ENCODE data around the gene CCER1. TPM values are rescaled to one million over a fixed set of nuclear protein-coding genes. Genes with fewer than 3 reads are reported as not detected.

Gene CCER1
- total and polyA plus RNA-seq, 2 experiments from 2014 or later, result not detected

DNA sequence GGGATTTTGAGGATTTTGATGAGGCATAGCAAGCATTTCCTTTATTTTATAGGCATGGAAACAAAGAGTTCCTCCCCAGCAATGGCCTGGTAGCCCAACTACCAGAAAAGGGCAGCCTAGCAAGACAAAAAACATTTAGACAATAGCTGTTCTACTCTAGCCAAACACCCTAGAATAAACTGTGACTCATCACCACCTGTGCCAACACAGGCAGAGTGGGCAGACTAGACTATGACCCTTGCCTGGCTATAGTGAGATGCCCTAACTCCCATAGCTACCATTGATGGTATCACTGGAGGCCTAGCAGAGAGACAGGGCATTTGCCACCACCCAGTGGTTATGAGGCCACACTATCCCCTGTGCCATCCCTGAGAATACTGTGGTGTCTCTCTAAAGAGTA, 15.5 kb upstream of the CCER1 start (continued):
- TF ChIP-seq EZH2 (IDR thresholded peaks at IDR 0.05; ENCODE audit: low read depth, unreplicated experiment) (no peak), JUNB (IDR thresholded peaks at IDR 0.05; ENCODE audit: unreplicated experiment) (no peak), STAT1 (IDR thresholded peaks at IDR 0.05; ENCODE audit: unreplicated experiment) (no peak), NANOG (IDR thresholded peaks at IDR 0.05; ENCODE audit: borderline replicate concordance) (no peak), EZH2phosphoT487 (IDR thresholded peaks at IDR 0.05; ENCODE audit: unreplicated experiment) (no peak)
- TF ChIP-seq, protein P1, sequence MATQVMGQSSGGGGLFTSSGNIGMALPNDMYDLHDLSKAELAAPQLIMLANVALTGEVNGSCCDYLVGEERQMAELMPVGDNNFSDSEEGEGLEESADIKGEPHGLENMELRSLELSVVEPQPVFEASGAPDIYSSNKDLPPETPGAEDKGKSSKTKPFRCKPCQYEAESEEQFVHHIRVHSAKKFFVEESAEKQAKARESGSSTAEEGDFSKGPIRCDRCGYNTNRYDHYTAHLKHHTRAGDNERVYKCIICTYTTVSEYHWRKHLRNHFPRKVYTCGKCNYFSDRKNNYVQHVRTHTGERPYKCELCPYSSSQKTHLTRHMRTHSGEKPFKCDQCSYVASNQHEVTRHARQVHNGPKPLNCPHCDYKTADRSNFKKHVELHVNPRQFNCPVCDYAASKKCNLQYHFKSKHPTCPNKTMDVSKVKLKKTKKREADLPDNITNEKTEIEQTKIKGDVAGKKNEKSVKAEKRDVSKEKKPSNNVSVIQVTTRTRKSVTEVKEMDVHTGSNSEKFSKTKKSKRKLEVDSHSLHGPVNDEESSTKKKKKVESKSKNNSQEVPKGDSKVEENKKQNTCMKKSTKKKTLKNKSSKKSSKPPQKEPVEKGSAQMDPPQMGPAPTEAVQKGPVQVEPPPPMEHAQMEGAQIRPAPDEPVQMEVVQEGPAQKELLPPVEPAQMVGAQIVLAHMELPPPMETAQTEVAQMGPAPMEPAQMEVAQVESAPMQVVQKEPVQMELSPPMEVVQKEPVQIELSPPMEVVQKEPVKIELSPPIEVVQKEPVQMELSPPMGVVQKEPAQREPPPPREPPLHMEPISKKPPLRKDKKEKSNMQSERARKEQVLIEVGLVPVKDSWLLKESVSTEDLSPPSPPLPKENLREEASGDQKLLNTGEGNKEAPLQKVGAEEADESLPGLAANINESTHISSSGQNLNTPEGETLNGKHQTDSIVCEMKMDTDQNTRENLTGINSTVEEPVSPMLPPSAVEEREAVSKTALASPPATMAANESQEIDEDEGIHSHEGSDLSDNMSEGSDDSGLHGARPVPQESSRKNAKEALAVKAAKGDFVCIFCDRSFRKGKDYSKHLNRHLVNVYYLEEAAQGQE (IDR thresholded peaks at IDR 0.05; ENCODE audit: unreplicated experiment), result no peak

DNA sequence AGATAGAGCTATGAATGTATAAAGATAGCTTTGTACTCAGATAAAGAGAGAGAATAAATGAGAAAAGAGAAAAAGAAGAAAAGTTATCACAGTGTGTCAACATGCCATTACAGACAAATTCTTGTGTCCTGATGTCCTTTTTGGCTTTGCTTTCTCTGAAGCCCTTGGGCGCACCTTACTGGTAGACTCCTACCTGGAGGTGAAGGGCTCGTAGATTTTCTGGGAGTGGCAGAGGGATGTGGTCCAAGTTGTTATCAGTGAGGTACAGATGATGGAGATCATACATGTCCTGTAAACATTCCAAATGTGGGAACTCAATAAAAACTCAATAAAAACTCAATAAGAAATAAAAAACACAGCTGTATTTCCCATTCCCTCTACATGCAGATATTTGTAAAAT, 14.9 kb upstream of the CCER1 start:
- no peak overlapping the region for H3K4me3 Mint-ChIP-seq
- no peaks in the 10 kb centered on the region for H3K9me2 ChIP-seq (ENCODE audit: insufficient read depth)
- H3K36me3 Mint-ChIP-seq (ENCODE audit: low read depth), result no peaks in the 10 kb centered on the region
- H3K4me3 ChIP-seq, result no peak overlapping the region
- peaks cover 2% of the 10 kb centered on the region for H3K27me3 Mint-ChIP-seq (ENCODE audit: insufficient read depth, low read depth, poor library complexity)
- no peak overlapping the region for H3K27ac Mint-ChIP-seq
- H3K36me3 ChIP-seq (ENCODE audit: insufficient read depth), result no peaks in the 10 kb centered on the region
- H3K27me3 ChIP-seq (ENCODE audit: insufficient read depth), result no peaks in the 10 kb centered on the region
- no peak overlapping the region for H3K27ac ChIP-seq (ENCODE audit: low read depth)
- no peak overlapping the region for H3K4me2 ChIP-seq
- H3F3A ChIP-seq (replicated peaks; ENCODE audit: low read depth), result no peaks in the 10 kb centered on the region
- H3K4me1 Mint-ChIP-seq, result peaks cover 16% of the 10 kb centered on the region
- no peaks in the 10 kb centered on the region for H3K79me2 ChIP-seq (replicated peaks; ENCODE audit: insufficient read depth)
- no peaks in the 10 kb centered on the region for H3K9me3 Mint-ChIP-seq
- no peak for ATAC-seq
- H3K4me1 ChIP-seq (ENCODE audit: insufficient read depth), result peaks cover 12% of the 10 kb centered on the region; the same call in 1 of the 2 replicates
- no peaks in the 10 kb centered on the region for H4K20me1 ChIP-seq (replicated peaks; ENCODE audit: insufficient read depth)
- H2AFZ ChIP-seq, result no peak overlapping the region
- no peak for DNase-seq (ENCODE audit: low spot score)
- TF ChIP-seq, protein P1 (IDR thresholded peaks at IDR 0.05; ENCODE audit: unreplicated experiment), result no peak
- TF ChIP-seq, protein P2, sequence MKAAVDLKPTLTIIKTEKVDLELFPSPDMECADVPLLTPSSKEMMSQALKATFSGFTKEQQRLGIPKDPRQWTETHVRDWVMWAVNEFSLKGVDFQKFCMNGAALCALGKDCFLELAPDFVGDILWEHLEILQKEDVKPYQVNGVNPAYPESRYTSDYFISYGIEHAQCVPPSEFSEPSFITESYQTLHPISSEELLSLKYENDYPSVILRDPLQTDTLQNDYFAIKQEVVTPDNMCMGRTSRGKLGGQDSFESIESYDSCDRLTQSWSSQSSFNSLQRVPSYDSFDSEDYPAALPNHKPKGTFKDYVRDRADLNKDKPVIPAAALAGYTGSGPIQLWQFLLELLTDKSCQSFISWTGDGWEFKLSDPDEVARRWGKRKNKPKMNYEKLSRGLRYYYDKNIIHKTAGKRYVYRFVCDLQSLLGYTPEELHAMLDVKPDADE (IDR thresholded peaks at IDR 0.05), result no peak
- TF ChIP-seq, protein P3, sequence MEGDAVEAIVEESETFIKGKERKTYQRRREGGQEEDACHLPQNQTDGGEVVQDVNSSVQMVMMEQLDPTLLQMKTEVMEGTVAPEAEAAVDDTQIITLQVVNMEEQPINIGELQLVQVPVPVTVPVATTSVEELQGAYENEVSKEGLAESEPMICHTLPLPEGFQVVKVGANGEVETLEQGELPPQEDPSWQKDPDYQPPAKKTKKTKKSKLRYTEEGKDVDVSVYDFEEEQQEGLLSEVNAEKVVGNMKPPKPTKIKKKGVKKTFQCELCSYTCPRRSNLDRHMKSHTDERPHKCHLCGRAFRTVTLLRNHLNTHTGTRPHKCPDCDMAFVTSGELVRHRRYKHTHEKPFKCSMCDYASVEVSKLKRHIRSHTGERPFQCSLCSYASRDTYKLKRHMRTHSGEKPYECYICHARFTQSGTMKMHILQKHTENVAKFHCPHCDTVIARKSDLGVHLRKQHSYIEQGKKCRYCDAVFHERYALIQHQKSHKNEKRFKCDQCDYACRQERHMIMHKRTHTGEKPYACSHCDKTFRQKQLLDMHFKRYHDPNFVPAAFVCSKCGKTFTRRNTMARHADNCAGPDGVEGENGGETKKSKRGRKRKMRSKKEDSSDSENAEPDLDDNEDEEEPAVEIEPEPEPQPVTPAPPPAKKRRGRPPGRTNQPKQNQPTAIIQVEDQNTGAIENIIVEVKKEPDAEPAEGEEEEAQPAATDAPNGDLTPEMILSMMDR (conservative IDR thresholded peaks at IDR 0.05; ENCODE audit: low read depth in 2 of 2), result no peak
- TF ChIP-seq, protein P4, sequence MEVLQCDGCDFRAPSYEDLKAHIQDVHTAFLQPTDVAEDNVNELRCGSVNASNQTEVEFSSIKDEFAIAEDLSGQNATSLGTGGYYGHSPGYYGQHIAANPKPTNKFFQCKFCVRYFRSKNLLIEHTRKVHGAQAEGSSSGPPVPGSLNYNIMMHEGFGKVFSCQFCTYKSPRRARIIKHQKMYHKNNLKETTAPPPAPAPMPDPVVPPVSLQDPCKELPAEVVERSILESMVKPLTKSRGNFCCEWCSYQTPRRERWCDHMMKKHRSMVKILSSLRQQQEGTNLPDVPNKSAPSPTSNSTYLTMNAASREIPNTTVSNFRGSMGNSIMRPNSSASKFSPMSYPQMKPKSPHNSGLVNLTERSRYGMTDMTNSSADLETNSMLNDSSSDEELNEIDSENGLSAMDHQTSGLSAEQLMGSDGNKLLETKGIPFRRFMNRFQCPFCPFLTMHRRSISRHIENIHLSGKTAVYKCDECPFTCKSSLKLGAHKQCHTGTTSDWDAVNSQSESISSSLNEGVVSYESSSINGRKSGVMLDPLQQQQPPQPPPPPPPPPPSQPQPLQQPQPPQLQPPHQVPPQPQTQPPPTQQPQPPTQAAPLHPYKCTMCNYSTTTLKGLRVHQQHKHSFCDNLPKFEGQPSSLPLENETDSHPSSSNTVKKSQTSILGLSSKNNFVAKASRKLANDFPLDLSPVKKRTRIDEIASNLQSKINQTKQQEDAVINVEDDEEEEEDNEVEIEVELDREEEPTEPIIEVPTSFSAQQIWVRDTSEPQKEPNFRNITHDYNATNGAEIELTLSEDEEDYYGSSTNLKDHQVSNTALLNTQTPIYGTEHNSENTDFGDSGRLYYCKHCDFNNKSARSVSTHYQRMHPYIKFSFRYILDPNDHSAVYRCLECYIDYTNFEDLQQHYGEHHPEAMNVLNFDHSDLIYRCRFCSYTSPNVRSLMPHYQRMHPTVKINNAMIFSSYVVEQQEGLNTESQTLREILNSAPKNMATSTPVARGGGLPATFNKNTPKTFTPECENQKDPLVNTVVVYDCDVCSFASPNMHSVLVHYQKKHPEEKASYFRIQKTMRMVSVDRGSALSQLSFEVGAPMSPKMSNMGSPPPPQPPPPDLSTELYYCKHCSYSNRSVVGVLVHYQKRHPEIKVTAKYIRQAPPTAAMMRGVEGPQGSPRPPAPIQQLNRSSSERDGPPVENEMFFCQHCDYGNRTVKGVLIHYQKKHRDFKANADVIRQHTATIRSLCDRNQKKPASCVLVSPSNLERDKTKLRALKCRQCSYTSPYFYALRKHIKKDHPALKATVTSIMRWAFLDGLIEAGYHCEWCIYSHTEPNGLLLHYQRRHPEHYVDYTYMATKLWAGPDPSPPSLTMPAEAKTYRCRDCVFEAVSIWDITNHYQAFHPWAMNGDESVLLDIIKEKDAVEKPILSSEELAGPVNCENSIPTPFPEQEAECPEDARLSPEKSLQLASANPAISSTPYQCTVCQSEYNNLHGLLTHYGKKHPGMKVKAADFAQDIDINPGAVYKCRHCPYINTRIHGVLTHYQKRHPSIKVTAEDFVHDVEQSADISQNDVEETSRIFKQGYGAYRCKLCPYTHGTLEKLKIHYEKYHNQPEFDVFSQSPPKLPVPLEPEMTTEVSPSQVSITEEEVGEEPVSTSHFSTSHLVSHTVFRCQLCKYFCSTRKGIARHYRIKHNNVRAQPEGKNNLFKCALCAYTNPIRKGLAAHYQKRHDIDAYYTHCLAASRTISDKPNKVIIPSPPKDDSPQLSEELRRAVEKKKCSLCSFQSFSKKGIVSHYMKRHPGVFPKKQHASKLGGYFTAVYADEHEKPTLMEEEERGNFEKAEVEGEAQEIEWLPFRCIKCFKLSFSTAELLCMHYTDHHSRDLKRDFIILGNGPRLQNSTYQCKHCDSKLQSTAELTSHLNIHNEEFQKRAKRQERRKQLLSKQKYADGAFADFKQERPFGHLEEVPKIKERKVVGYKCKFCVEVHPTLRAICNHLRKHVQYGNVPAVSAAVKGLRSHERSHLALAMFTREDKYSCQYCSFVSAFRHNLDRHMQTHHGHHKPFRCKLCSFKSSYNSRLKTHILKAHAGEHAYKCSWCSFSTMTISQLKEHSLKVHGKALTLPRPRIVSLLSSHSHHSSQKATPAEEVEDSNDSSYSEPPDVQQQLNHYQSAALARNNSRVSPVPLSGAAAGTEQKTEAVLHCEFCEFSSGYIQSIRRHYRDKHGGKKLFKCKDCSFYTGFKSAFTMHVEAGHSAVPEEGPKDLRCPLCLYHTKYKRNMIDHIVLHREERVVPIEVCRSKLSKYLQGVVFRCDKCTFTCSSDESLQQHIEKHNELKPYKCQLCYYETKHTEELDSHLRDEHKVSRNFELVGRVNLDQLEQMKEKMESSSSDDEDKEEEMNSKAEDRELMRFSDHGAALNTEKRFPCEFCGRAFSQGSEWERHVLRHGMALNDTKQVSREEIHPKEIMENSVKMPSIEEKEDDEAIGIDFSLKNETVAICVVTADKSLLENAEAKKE (CRISPR knock-in tag; IDR thresholded peaks at IDR 0.05), result no peak
